Spleen (tissue), 11 donors: Measurements from ENCODE around the gene FBXW7. TPM values are rescaled to one million over a fixed set of nuclear protein-coding genes. Genes with fewer than 3 reads are reported as not detected.

Experiments
- DNase-seq: peaks from one replicate; pipeline ENCODE4 v3.0.0-alpha.2; 2020
- H3K27ac ChIP-seq, 8 donors: fragments of 200-600 bp; sonication (generic) in 7 of 8; 1 replicate in 4 of 8; 2 replicates in 4 of 8; pipeline versions ENCODE4 v1.5.0 to v1.8.0; 2016 to 2021; ENCODE audit warnings: inconsistent platforms in 4 of 8, mild to moderate bottlenecking in 4 of 8, moderate library complexity in 1 of 8
- H3K27me3 ChIP-seq, 7 donors: fragments of 200-600 bp; sonication (generic) in 6 of 7; replicated peaks in 1 of 7; 1 replicate in 4 of 7; 2 replicates in 3 of 7; pipeline versions ENCODE4 v1.5.0 to v1.8.0; 2016 to 2021; ENCODE audit warnings: inconsistent platforms in 3 of 7, mild to moderate bottlenecking in 1 of 7
- H3K36me3 ChIP-seq, 6 donors: fragments of 200-600 bp; sonication (generic) in 5 of 6; 1 replicate in 4 of 6; 2 replicates in 2 of 6; pipeline versions ENCODE4 v1.5.0 to v1.8.0; 2016 to 2021; ENCODE audit warnings: inconsistent platforms in 2 of 6
- H3K4me1 ChIP-seq, 6 donors: fragments of 200-600 bp; sonication (generic) in 5 of 6; 1 replicate in 3 of 6; 2 replicates in 3 of 6; pipeline versions ENCODE4 v1.5.0 to v1.8.0; 2016 to 2021; ENCODE audit warnings: inconsistent platforms in 3 of 6
- H3K4me3 ChIP-seq, 8 donors: fragments of 200-600 bp; sonication (generic) in 7 of 8; 1 replicate in 4 of 8; 2 replicates in 4 of 8; pipeline versions ENCODE4 v1.5.0 to v1.8.0; 2016 to 2021; ENCODE audit warnings: inconsistent platforms in 4 of 8, mild to moderate bottlenecking in 4 of 8, moderate library complexity in 2 of 8
- H3K9me3 ChIP-seq, 8 donors: fragments of 200-600 bp; sonication (generic) in 7 of 8; 1 replicate in 4 of 8; 2 replicates in 4 of 8; pipeline versions ENCODE4 v1.5.0 to v1.8.0; 2016 to 2021; ENCODE audit warnings: inconsistent platforms in 4 of 8
- POLR2A ChIP-seq, 3 donors: fragments of 450-650 bp; IDR thresholded peaks; one replicate each; pipeline ENCODE4 v1.5.1; 2017; ENCODE audit warnings: antibody characterized with exemption in 3 of 3, mild to moderate bottlenecking in 1 of 3
- POLR2AphosphoS5 ChIP-seq, 3 donors: sonication (generic); formaldehyde crosslinking; IDR thresholded peaks; one replicate each; pipeline ENCODE4 v1.5.1; 2017; ENCODE audit warnings: antibody characterized with exemption in 3 of 3
- WGBS, 5 donors: extraction: QIAGEN DNeasy Blood & Tissue Kit in 3 of 5; methylation state at CpG; one replicate each; pipeline versions ENCODE4 v1.1.5 to v1.1.7; 2013 to 2018; 5-methylcytosine and 5-hydroxymethylcytosine counted together
- intact Hi-C: fragments of 100-400 bp; cut with DNase I; formaldehyde crosslinking; loops from one replicate; pipeline ENCODE4 v1.15.0; 2023; ENCODE audit warnings: low total_unique reads
- polyA plus RNA-seq, 3 donors: library from polyadenylated mRNA; stranded (reverse); fragments of 200-250 nt; gene quantifications; one replicate each; pipeline ENCODE4 v1.2.1, GENCODE V29; 2013
- total RNA-seq, 7 donors: library from RNA; depleted of rRNA in 3 of 7; stranded (reverse); fragments of >200 nt in 3 of 7; fragmentation: NEBNext Ultra II Directional in 4 of 7; extraction: Animal tissue kit (Norgen Biotek cat#: 25700) in 4 of 7; gene quantifications; one replicate each; pipeline versions ENCODE4 v1.1.0 to v1.2.1, GENCODE V29; 2016 to 2021
- TF ChIP-seq, protein P1 (sequence below), 11 experiments: fragments of 200-600 bp in 7 of 11; fragments of 450-650 bp in 4 of 11; sonication (generic) in 4 of 11; IDR thresholded peaks in 8 of 11; conservative IDR thresholded peaks in 3 of 11; 1 replicate in 7 of 11; 2 replicates in 4 of 11; pipeline versions ENCODE4 v1.4.0 to v1.8.0; 2016 to 2021; ENCODE audit warnings: antibody characterized with exemption in 11 of 11, inconsistent platforms in 4 of 11, mild to moderate bottlenecking in 1 of 11
- donor health status: healthy with polysubstance abuse.
- donor health status: DM: no; HTN: no; CAD: no; lungs with moderate emphysema.
- donor health status: DM: no; HTN: no; CAD: no.
- donor health status: Bipolar disorder and iron deficiency.
- donor health status: healthy.
- donor health status: DM: no; HTN: no; CAD: no.
- donor health status: DM: yes; HTN: yes; CAD: no.

FBXW7 gene
- total and polyA plus RNA-seq, 10 donors: 11.5 to 140 (median 79.9) TPM

DNA sequence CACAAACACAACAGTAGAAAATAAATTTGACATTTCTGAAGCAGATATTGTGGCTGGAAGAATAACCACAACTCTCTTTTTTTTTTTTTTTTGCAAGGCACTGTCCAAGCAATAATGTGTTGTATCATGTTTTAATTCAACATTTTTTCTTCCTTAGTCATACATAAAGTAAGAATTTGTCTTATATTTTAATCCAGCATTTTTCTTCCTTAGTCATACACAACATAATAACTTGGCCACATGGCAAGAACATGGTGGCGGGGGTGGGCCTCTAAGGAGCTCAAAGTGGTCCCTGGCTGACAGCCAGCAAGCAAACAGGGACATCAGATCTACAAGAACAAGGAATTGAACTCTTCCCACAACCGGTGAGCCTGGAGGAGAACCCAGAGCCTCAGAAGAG is 20.2 kb downstream of the FBXW7 start:
- no peak overlapping the region for H3K27ac ChIP-seq
- no peak overlapping the region for H3K4me3 ChIP-seq
- peaks cover 0 to 40% (median 19%) of the 10 kb centered on the region in 6 donors for H3K4me1 ChIP-seq
- intact Hi-C loops: no loop called here
- H3K27me3 ChIP-seq: no peaks in the 10 kb centered on the region
- no peaks in the 10 kb centered on the region for H3K9me3 ChIP-seq
- no peak for DNase-seq
- 81 to 91% (median 88%) methylated on average over 2 of the region's 2 CpGs for WGBS, 5 donors
- no peaks in the 10 kb centered on the region for H3K36me3 ChIP-seq
- TF ChIP-seq POLR2A (IDR thresholded peaks at IDR 0.05) (no peak), POLR2AphosphoS5 (IDR thresholded peaks at IDR 0.05) (no peak)
- TF ChIP-seq, protein P1, sequence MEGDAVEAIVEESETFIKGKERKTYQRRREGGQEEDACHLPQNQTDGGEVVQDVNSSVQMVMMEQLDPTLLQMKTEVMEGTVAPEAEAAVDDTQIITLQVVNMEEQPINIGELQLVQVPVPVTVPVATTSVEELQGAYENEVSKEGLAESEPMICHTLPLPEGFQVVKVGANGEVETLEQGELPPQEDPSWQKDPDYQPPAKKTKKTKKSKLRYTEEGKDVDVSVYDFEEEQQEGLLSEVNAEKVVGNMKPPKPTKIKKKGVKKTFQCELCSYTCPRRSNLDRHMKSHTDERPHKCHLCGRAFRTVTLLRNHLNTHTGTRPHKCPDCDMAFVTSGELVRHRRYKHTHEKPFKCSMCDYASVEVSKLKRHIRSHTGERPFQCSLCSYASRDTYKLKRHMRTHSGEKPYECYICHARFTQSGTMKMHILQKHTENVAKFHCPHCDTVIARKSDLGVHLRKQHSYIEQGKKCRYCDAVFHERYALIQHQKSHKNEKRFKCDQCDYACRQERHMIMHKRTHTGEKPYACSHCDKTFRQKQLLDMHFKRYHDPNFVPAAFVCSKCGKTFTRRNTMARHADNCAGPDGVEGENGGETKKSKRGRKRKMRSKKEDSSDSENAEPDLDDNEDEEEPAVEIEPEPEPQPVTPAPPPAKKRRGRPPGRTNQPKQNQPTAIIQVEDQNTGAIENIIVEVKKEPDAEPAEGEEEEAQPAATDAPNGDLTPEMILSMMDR (IDR thresholded peaks at IDR 0.05 in 8 of 11, conservative IDR thresholded peaks at IDR 0.05 in 3 of 11): no peak

DNA sequence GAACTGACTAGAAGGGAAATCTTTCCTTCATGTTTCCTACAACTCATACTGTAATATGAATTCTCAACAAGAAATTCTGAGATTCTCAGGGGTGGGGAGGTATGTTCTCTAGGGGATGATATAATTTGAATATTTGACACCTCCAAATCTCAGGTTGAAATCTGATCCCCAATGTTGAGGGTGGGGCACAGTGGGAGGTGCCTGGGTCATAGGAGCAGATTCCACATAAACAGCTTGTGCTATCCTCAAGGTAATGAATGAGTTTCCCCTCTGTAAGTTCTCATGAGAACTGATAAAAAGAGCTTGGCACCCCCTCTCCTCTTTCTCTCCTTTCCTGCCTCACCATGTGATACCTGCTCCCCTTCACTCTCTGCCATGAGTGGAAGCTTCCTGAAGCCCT is 21.5 kb downstream of the FBXW7 start:
- intact Hi-C loops: no loop called here
- TF ChIP-seq, protein P1 (IDR thresholded peaks at IDR 0.05 in 8 of 11, conservative IDR thresholded peaks at IDR 0.05 in 3 of 11): no peak
- TF ChIP-seq POLR2A (IDR thresholded peaks at IDR 0.05) (no peak), POLR2AphosphoS5 (IDR thresholded peaks at IDR 0.05) (no peak)
- Histone ChIP-seq H3K27ac (no peak overlapping the region), H3K4me3 (no peak overlapping the region), H3K4me1 (peaks cover 7 to 51% (median 31%) of the 10 kb centered on the region in 6 donors), H3K9me3 (no peaks in the 10 kb centered on the region), H3K36me3 (no peaks in the 10 kb centered on the region), H3K27me3 (no peaks in the 10 kb centered on the region)
- no peak for DNase-seq

DNA sequence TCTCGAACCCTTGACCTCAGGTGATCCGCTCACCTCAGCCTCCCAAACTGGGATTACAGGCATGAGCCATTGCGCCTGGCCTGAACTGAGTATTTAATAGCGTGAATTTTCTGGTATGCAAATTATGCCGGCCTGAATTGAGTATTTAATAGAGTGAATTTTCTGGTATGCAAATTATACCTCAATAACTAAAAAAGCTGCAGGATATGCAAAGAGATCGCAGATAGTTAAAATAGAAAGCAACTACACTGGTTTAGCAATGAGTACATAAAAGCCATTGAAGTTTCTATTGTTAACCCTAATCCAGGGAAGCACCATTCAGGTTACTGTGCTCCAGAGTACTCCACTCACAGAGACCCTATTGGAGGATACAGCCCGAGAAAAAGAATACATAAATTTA is 22.8 kb downstream of the FBXW7 start:
- Histone ChIP-seq H3K36me3 (peaks cover 0 to under 1% (median 0%) of the 10 kb centered on the region in 6 donors), H3K27me3 (no peaks in the 10 kb centered on the region), H3K9me3 (no peaks in the 10 kb centered on the region), H3K4me1 (peaks cover 7 to 62% (median 33%) of the 10 kb centered on the region in 6 donors), H3K4me3 (no peak overlapping the region), H3K27ac (no peak overlapping the region)
- intact Hi-C loops: no loop called here
- WGBS, 5 donors: 85 to 94% (median 90%) methylated on average over 7 of the region's 7 CpGs
- no peak for TF ChIP-seq POLR2AphosphoS5 (IDR thresholded peaks at IDR 0.05)
- TF ChIP-seq POLR2A (IDR thresholded peaks at IDR 0.05): no peak
- TF ChIP-seq, protein P1 (IDR thresholded peaks at IDR 0.05 in 8 of 11, conservative IDR thresholded peaks at IDR 0.05 in 3 of 11): no peak
- DNase-seq: no peak

DNA sequence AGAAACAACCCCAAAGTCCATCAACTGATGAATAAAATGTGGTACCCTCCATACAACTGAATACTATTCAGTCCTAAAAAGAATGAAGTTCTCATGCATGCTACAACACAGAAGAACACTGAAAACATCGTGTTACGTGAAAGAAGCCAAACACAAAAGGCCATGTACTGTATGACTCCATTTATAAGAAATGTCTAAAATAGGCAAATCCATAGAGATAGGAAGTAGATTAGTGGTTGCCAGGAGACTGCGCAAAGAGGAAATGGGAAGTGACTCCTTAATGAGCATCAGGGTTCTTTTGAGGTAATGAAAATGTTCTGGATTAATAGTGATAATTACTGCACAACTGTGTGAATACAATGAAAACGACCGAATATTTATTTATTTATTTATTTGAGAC is 23.4 kb downstream of the FBXW7 start:
- Histone ChIP-seq H3K36me3 (peaks cover 0 to 6% (median 0%) of the 10 kb centered on the region in 6 donors), H3K4me1 (peaks cover 7 to 62% (median 33%) of the 10 kb centered on the region in 6 donors), H3K9me3 (no peaks in the 10 kb centered on the region), H3K27me3 (no peaks in the 10 kb centered on the region), H3K4me3 (no peak overlapping the region), H3K27ac (no peak overlapping the region)
- 78 to 90% (median 87%) methylated on average over 5 of the region's 5 CpGs for WGBS, 5 donors
- intact Hi-C loops: no loop called here
- TF ChIP-seq, protein P1 (IDR thresholded peaks at IDR 0.05 in 8 of 11, conservative IDR thresholded peaks at IDR 0.05 in 3 of 11): no peak
- TF ChIP-seq POLR2A (IDR thresholded peaks at IDR 0.05) (no peak), POLR2AphosphoS5 (IDR thresholded peaks at IDR 0.05) (no peak)
- no peak for DNase-seq
